ENCODE measurements around the gene GHDC. TPM values are rescaled to one million over a fixed set of nuclear protein-coding genes. Genes with fewer than 3 reads are reported as not detected.
A peak's percentile ranks its signal among the peaks of the same experiment; 100 is the strongest.
"Not testable (repeated sequence)": the region's sequence is repeated elsewhere in the genome, so short reads cannot be mapped to it uniquely, and the experiment has no call there.

The GHDC gene
- total RNA-seq, 1 experiment from 2014 or later = 7.5 TPM

DNA sequence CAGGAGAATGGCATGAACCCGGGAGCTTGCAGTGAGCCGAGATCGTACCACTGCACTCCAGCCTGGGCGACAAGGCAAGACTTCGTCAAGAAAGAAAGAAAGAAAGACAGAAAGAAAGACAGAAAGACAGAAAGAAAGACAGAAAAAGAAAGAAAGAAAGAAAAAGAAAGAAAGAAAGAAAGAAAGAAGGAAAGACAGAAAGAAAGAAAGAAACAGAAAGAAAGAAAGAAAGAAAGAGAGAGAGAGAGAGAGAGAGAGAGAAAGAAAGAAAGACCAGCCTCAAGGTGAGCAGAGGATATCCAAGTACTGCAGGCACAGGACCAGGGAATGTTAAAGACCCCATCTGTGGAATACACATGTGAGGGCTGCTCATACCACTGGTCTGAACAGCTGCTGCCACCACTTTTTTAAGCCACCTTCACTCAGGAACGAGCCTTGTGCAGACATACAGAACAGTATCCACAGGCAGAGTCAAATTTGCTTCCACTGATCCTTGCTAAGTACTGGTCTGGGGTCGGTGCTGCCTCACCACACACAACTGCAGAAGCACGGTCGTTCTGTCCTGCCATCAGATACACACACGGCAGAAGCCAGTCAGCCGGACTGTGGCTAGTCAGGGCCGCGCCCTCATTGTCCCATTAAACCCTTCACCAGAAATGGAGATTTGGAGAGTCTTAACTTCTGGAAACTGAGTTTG, 47.2 kb downstream of the GHDC start (continued):
- no peak for TF ChIP-seq KAT7 (CRISPR knock-in tag; IDR thresholded peaks at IDR 0.05; ENCODE audit: borderline replicate concordance)
- TF ChIP-seq, protein P1, sequence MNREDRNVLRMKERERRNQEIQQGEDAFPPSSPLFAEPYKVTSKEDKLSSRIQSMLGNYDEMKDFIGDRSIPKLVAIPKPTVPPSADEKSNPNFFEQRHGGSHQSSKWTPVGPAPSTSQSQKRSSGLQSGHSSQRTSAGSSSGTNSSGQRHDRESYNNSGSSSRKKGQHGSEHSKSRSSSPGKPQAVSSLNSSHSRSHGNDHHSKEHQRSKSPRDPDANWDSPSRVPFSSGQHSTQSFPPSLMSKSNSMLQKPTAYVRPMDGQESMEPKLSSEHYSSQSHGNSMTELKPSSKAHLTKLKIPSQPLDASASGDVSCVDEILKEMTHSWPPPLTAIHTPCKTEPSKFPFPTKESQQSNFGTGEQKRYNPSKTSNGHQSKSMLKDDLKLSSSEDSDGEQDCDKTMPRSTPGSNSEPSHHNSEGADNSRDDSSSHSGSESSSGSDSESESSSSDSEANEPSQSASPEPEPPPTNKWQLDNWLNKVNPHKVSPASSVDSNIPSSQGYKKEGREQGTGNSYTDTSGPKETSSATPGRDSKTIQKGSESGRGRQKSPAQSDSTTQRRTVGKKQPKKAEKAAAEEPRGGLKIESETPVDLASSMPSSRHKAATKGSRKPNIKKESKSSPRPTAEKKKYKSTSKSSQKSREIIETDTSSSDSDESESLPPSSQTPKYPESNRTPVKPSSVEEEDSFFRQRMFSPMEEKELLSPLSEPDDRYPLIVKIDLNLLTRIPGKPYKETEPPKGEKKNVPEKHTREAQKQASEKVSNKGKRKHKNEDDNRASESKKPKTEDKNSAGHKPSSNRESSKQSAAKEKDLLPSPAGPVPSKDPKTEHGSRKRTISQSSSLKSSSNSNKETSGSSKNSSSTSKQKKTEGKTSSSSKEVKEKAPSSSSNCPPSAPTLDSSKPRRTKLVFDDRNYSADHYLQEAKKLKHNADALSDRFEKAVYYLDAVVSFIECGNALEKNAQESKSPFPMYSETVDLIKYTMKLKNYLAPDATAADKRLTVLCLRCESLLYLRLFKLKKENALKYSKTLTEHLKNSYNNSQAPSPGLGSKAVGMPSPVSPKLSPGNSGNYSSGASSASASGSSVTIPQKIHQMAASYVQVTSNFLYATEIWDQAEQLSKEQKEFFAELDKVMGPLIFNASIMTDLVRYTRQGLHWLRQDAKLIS (CRISPR knock-in tag; IDR thresholded peaks at IDR 0.05; ENCODE audit: borderline replicate concordance) = no peak
- TF ChIP-seq, protein P2, sequence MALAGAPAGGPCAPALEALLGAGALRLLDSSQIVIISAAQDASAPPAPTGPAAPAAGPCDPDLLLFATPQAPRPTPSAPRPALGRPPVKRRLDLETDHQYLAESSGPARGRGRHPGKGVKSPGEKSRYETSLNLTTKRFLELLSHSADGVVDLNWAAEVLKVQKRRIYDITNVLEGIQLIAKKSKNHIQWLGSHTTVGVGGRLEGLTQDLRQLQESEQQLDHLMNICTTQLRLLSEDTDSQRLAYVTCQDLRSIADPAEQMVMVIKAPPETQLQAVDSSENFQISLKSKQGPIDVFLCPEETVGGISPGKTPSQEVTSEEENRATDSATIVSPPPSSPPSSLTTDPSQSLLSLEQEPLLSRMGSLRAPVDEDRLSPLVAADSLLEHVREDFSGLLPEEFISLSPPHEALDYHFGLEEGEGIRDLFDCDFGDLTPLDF (CRISPR knock-in tag; IDR thresholded peaks at IDR 0.05) = no peak
- TF ChIP-seq, protein P3, sequence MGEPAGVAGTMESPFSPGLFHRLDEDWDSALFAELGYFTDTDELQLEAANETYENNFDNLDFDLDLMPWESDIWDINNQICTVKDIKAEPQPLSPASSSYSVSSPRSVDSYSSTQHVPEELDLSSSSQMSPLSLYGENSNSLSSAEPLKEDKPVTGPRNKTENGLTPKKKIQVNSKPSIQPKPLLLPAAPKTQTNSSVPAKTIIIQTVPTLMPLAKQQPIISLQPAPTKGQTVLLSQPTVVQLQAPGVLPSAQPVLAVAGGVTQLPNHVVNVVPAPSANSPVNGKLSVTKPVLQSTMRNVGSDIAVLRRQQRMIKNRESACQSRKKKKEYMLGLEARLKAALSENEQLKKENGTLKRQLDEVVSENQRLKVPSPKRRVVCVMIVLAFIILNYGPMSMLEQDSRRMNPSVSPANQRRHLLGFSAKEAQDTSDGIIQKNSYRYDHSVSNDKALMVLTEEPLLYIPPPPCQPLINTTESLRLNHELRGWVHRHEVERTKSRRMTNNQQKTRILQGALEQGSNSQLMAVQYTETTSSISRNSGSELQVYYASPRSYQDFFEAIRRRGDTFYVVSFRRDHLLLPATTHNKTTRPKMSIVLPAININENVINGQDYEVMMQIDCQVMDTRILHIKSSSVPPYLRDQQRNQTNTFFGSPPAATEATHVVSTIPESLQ (CRISPR knock-in tag; IDR thresholded peaks at IDR 0.05) = no peak
- no peak for TF ChIP-seq GABPB1 (CRISPR knock-in tag; IDR thresholded peaks at IDR 0.05)
- no peak for TF ChIP-seq TCF7 (CRISPR knock-in tag; IDR thresholded peaks at IDR 0.05; ENCODE audit: low read depth)

DNA sequence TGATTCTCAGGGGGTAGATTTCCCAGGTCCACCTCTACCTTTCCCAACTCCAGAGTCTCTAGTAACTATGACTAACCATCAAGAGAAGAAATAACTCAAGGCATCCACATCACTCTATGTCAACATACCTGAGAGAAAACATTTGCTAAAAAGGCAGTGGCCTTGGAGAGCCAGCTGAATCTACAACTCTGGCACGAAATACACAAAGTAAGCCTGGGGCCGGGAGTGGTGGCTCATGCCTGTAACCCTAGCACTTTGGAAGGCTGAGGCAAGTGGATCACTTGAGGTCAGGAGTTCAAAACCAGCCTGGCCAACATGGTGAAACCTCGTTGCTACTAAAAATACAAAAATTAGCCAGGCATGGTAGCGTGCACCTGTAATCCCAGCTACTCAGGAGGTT, 51.2 kb downstream of the GHDC start:
- TF ChIP-seq GABPB1 (CRISPR knock-in tag; IDR thresholded peaks at IDR 0.05) = 0 out of 2 replicates have a peak, but pooled peaks have one; percentile 14
- POLR2A ChIA-PET; H3K4me3 Mint-ChIP-seq; ATAC-seq; H3K4me1 Mint-ChIP-seq; H3K27me3 Mint-ChIP-seq (ENCODE audit: low read depth); DNase-seq (ENCODE audit: low spot score); H3K9me3 Mint-ChIP-seq: not testable (repeated sequence)
- Mint-ChIP-seq H3K27ac (peak overlapping the region; percentile 52; the same call in 1 of the 2 replicates), H3K36me3 (peaks cover 16% of the 10 kb centered on the region)
- CTCF ChIA-PET = interaction anchor here (1.0 to 1.6 kb wide), 4 partner anchors 20 to 79 kb away, joined by 3 to 5 read pairs (median 4); no protein-coding TSS in a partner anchor

DNA sequence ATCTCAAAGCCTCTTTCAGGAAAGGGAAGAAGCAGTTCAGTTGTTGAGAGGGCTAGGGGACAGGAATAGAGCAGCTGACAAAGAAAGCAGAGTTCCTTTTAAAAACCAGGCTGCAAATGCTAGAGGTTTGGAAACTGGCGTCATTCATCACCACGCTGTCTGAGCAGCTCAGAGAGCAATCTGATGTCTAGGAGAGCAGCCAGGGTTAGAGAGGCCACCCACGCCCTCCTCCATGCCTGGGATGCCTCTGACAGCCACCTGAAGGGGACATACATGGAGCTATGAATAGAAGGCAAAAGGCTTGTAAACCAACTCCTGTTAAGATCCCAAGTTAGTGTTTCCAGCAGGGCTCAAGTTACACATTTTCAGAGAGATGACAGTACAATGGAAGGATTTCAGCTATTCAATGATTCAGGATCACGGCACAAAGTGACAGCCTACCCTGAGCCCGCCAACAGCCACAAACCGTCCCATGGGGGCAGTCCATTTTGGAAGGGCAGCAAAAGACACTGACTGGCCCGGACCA, 51.9 kb downstream of the GHDC start:
- no peak overlapping the region for H3K4me3 Mint-ChIP-seq
- DNase-seq (ENCODE audit: low spot score) (no peak), ATAC-seq (no peak)
- peaks cover 6% of the 10 kb centered on the region; the same call in 1 of the 2 replicates for H3K4me1 Mint-ChIP-seq
- peak overlapping the region; percentile 52 for H3K27ac Mint-ChIP-seq
- ChIA-PET POLR2A (interaction anchor here (0.5 kb wide), 1 partner anchor 954 kb away, joined by 4 read pairs; no protein-coding TSS in a partner anchor), CTCF (interaction anchor here (1.0 to 1.6 kb wide), 4 partner anchors 21 to 80 kb away, joined by 3 to 5 read pairs (median 4); no protein-coding TSS in a partner anchor)
- H3K27me3 Mint-ChIP-seq (ENCODE audit: low read depth) = no peaks in the 10 kb centered on the region
- H3K36me3 Mint-ChIP-seq = peaks cover 16% of the 10 kb centered on the region
- H3K9me3 Mint-ChIP-seq = no peaks in the 10 kb centered on the region
- no peak for TF ChIP-seq ZNF219 (CRISPR knock-in tag; IDR thresholded peaks at IDR 0.05; ENCODE audit: borderline replicate concordance)
- no peak for TF ChIP-seq ATF1 (CRISPR knock-in tag; IDR thresholded peaks at IDR 0.05)
- no peak for TF ChIP-seq ZNF121 (CRISPR knock-in tag; IDR thresholded peaks at IDR 0.05)
- TF ChIP-seq, protein P4, sequence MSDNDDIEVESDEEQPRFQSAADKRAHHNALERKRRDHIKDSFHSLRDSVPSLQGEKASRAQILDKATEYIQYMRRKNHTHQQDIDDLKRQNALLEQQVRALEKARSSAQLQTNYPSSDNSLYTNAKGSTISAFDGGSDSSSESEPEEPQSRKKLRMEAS (CRISPR knock-in tag; IDR thresholded peaks at IDR 0.05) = no peak
- TF ChIP-seq GABPB1 (CRISPR knock-in tag; IDR thresholded peaks at IDR 0.05) = no peak
- TF ChIP-seq NFE2L1 (CRISPR knock-in tag; IDR thresholded peaks at IDR 0.05) = no peak
- TF ChIP-seq, protein P5, sequence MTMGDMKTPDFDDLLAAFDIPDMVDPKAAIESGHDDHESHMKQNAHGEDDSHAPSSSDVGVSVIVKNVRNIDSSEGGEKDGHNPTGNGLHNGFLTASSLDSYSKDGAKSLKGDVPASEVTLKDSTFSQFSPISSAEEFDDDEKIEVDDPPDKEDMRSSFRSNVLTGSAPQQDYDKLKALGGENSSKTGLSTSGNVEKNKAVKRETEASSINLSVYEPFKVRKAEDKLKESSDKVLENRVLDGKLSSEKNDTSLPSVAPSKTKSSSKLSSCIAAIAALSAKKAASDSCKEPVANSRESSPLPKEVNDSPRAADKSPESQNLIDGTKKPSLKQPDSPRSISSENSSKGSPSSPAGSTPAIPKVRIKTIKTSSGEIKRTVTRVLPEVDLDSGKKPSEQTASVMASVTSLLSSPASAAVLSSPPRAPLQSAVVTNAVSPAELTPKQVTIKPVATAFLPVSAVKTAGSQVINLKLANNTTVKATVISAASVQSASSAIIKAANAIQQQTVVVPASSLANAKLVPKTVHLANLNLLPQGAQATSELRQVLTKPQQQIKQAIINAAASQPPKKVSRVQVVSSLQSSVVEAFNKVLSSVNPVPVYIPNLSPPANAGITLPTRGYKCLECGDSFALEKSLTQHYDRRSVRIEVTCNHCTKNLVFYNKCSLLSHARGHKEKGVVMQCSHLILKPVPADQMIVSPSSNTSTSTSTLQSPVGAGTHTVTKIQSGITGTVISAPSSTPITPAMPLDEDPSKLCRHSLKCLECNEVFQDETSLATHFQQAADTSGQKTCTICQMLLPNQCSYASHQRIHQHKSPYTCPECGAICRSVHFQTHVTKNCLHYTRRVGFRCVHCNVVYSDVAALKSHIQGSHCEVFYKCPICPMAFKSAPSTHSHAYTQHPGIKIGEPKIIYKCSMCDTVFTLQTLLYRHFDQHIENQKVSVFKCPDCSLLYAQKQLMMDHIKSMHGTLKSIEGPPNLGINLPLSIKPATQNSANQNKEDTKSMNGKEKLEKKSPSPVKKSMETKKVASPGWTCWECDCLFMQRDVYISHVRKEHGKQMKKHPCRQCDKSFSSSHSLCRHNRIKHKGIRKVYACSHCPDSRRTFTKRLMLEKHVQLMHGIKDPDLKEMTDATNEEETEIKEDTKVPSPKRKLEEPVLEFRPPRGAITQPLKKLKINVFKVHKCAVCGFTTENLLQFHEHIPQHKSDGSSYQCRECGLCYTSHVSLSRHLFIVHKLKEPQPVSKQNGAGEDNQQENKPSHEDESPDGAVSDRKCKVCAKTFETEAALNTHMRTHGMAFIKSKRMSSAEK (CRISPR knock-in tag; IDR thresholded peaks at IDR 0.05; ENCODE audit: borderline replicate concordance) = no peak
- TF ChIP-seq, protein P6, sequence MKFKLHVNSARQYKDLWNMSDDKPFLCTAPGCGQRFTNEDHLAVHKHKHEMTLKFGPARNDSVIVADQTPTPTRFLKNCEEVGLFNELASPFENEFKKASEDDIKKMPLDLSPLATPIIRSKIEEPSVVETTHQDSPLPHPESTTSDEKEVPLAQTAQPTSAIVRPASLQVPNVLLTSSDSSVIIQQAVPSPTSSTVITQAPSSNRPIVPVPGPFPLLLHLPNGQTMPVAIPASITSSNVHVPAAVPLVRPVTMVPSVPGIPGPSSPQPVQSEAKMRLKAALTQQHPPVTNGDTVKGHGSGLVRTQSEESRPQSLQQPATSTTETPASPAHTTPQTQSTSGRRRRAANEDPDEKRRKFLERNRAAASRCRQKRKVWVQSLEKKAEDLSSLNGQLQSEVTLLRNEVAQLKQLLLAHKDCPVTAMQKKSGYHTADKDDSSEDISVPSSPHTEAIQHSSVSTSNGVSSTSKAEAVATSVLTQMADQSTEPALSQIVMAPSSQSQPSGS (CRISPR knock-in tag; IDR thresholded peaks at IDR 0.05; ENCODE audit: borderline replicate concordance, low read depth) = no peak
- no peak for TF ChIP-seq TCF7 (CRISPR knock-in tag; IDR thresholded peaks at IDR 0.05; ENCODE audit: low read depth)
- TF ChIP-seq MXD4 (CRISPR knock-in tag; IDR thresholded peaks at IDR 0.05; ENCODE audit: borderline replicate concordance) = no peak
- TF ChIP-seq CREB1 (CRISPR knock-in tag; IDR thresholded peaks at IDR 0.05) = no peak
- TF ChIP-seq, protein P7, sequence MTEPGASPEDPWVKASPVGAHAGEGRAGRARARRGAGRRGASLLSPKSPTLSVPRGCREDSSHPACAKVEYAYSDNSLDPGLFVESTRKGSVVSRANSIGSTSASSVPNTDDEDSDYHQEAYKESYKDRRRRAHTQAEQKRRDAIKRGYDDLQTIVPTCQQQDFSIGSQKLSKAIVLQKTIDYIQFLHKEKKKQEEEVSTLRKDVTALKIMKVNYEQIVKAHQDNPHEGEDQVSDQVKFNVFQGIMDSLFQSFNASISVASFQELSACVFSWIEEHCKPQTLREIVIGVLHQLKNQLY (CRISPR knock-in tag; IDR thresholded peaks at IDR 0.05) = no peak
- TF ChIP-seq NR3C1 (CRISPR knock-in tag; conservative IDR thresholded peaks at IDR 0.05; ENCODE audit: low read depth) = no peak

Data from WTC11 (cell line).